Right lobe of liver (tissue), 6 donors: ENCODE data around the gene ANAPC2. TPM values are rescaled to one million over a fixed set of nuclear protein-coding genes. Genes with fewer than 3 reads are reported as not detected.
A peak's percentile ranks its signal among the peaks of the same experiment; 100 is the strongest.

Experiments
- ATAC-seq, 4 donors: fragments of 200-7000 bp; cut with Tn5 transposase; one replicate each; pipeline ENCODE4 v1.9.1; 2020; ENCODE audit warnings: mild to moderate bottlenecking in 4 of 4, moderate library complexity in 4 of 4
- DNase-seq, 3 donors: peaks; one replicate each; pipeline ENCODE4 v3.0.0-alpha.2; 2020
- H3K27ac ChIP-seq, 3 donors: fragments of 200-600 bp; one replicate each; pipeline ENCODE4 v1.8.0; 2022
- H3K27me3 ChIP-seq, 2 donors: fragments of 200-600 bp; one replicate each; pipeline ENCODE4 v1.8.0; 2022
- H3K36me3 ChIP-seq, 4 donors: fragments of 200-600 bp; sonication (generic) in 1 of 4; one replicate each; pipeline versions ENCODE4 v1.5.1 to v1.8.0; 2017 to 2022; ENCODE audit warnings: control low read depth in 1 of 4
- H3K4me1 ChIP-seq, 4 donors: fragments of 200-600 bp; sonication (generic) in 1 of 4; one replicate each; pipeline versions ENCODE4 v1.5.1 to v1.8.0; 2017 to 2022; ENCODE audit warnings: control low read depth in 1 of 4
- H3K4me3 ChIP-seq, 3 donors: fragments of 200-600 bp; one replicate each; pipeline ENCODE4 v1.8.0; 2022
- H3K9me3 ChIP-seq, 4 donors: fragments of 200-600 bp; sonication (generic) in 1 of 4; one replicate each; pipeline versions ENCODE4 v1.5.1 to v1.8.0; 2017 to 2022; ENCODE audit warnings: control low read depth in 1 of 4
- POLR2A ChIP-seq: fragments of 450-650 bp; IDR thresholded peaks from one replicate; pipeline ENCODE4 v1.6.1; 2017; ENCODE audit warnings: antibody characterized with exemption, mild to moderate bottlenecking
- WGBS: methylation state at CpG from one replicate; pipeline ENCODE4 v1.1.6; 2018; ENCODE audit warnings: low coverage, low lambda C conversion rate; ENCODE audit not compliant: insufficient coverage; ENCODE audit errors: missing lambda C conversion rate; 5-methylcytosine and 5-hydroxymethylcytosine counted together
- intact Hi-C, 2 donors: fragments of 100-400 bp; cut with DNase I; formaldehyde crosslinking; loops; one replicate each; pipeline versions ENCODE4 v1.11.2 to v1.14.1; 2022
- total RNA-seq, 6 experiments: library from RNA; depleted of rRNA in 2 of 6; stranded (reverse); fragments of >200 nt in 2 of 6; fragmentation: NEBNext Ultra II Directional in 3 of 6; extraction: Animal tissue kit (Norgen Biotek cat#: 25700) in 3 of 6; gene quantifications; one replicate each; pipeline versions ENCODE4 v1.1.0 to v1.2.4, GENCODE V29; 2016 to 2023
- TF ChIP-seq, protein P1 (sequence below), 4 donors: fragments of 200-600 bp in 3 of 4; fragments of 450-650 bp in 1 of 4; IDR thresholded peaks; one replicate each; pipeline versions ENCODE4 v1.5.1 to v1.8.0; 2016 to 2022; ENCODE audit warnings: antibody characterized with exemption in 4 of 4, mild to moderate bottlenecking in 2 of 4
- donor health status: DM: no; HTN: yes; CAD: no.
- donor health status: DM: no; HTN: no; CAD: no.
- donor health status: DM: no; HTN: no; CAD: no.
- donor health status: DM: no; HTN: yes; CAD: no.
- donor health status: DM: no; HTN: yes; CAD: no.

ANAPC2 gene
- total RNA-seq, 6 experiments from 2014 or later = 16.1 to 36.5 (median 27.9) TPM

DNA sequence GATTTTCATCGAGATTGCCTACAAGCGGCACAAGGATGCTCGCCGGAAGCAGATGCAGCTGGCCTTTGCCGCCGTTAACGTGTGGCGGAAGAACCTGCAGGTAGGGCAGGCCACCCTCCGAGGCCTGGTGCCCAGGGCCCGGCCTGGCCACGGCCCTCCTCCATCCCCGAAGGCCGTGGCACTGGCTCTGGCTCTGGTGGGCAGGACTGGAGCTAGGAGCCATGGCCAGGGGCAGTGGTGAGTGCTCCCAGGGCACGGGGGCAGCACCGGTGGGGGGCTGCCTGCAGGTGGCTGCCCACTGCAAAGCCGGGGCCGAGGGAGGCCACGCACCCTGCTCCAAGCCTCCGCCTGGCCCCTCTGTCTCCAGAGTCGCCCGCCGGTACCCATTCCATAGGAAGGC is 24.6 kb downstream of the ANAPC2 start:
- WGBS = no CpG with 5 or more reads among the region's 22 CpGs
- Histone ChIP-seq H3K27ac (no peak overlapping the region), H3K9me3 (no peaks in the 10 kb centered on the region), H3K36me3 (no peaks in the 10 kb centered on the region), H3K4me3 (no peak overlapping the region), H3K4me1 (peaks cover 0 to 18% (median 0%) of the 10 kb centered on the region in 4 donors), H3K27me3 (peaks cover 6 to 57% of the 10 kb centered on the region in 2 donors)
- no peak for DNase-seq
- TF ChIP-seq, protein P1, sequence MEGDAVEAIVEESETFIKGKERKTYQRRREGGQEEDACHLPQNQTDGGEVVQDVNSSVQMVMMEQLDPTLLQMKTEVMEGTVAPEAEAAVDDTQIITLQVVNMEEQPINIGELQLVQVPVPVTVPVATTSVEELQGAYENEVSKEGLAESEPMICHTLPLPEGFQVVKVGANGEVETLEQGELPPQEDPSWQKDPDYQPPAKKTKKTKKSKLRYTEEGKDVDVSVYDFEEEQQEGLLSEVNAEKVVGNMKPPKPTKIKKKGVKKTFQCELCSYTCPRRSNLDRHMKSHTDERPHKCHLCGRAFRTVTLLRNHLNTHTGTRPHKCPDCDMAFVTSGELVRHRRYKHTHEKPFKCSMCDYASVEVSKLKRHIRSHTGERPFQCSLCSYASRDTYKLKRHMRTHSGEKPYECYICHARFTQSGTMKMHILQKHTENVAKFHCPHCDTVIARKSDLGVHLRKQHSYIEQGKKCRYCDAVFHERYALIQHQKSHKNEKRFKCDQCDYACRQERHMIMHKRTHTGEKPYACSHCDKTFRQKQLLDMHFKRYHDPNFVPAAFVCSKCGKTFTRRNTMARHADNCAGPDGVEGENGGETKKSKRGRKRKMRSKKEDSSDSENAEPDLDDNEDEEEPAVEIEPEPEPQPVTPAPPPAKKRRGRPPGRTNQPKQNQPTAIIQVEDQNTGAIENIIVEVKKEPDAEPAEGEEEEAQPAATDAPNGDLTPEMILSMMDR (IDR thresholded peaks at IDR 0.05) = no peak
- TF ChIP-seq POLR2A = no peak
- ATAC-seq = no peak
- intact Hi-C loops = loop anchor here in 1 of 2 donors (10.0 kb wide), 1 partner anchor 611 kb away; no protein-coding TSS in a partner anchor

DNA sequence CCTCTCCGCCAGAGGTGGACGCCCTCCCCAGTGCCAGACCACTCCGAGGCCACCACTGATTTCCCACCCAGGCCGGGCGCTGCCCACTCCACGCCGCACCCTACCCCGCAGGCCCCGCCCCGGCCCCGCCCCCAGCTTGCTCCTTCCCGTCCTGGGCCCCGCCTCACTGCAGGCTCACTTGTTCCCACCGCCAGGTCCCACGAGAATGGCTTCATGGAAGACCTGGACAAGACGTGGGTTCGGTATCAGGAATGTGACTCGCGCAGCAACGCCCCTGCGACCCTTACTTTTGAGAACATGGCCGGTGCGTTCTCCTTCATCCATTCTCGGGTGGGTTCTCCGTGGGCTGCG is 25.0 kb downstream of the ANAPC2 start:
- DNase-seq = no peak
- peaks cover 6 to 53% of the 10 kb centered on the region in 2 donors for H3K27me3 ChIP-seq
- peaks cover 0 to 14% (median 0%) of the 10 kb centered on the region in 4 donors for H3K4me1 ChIP-seq
- peak overlapping the region in 1 of 3 donors; percentile 19 for H3K4me3 ChIP-seq
- H3K36me3 ChIP-seq = no peaks in the 10 kb centered on the region
- H3K27ac ChIP-seq = no peak overlapping the region
- ATAC-seq = peak in 1 of 4 donors; percentile 4
- 12% methylated on average over 3 of the region's 26 CpGs for WGBS
- TF ChIP-seq, protein P1 (IDR thresholded peaks at IDR 0.05) = no peak
- no peak for TF ChIP-seq POLR2A
- intact Hi-C loops = loop anchor here in 1 of 2 donors (10.0 kb wide), 1 partner anchor 611 kb away; no protein-coding TSS in a partner anchor
- no peaks in the 10 kb centered on the region for H3K9me3 ChIP-seq

DNA sequence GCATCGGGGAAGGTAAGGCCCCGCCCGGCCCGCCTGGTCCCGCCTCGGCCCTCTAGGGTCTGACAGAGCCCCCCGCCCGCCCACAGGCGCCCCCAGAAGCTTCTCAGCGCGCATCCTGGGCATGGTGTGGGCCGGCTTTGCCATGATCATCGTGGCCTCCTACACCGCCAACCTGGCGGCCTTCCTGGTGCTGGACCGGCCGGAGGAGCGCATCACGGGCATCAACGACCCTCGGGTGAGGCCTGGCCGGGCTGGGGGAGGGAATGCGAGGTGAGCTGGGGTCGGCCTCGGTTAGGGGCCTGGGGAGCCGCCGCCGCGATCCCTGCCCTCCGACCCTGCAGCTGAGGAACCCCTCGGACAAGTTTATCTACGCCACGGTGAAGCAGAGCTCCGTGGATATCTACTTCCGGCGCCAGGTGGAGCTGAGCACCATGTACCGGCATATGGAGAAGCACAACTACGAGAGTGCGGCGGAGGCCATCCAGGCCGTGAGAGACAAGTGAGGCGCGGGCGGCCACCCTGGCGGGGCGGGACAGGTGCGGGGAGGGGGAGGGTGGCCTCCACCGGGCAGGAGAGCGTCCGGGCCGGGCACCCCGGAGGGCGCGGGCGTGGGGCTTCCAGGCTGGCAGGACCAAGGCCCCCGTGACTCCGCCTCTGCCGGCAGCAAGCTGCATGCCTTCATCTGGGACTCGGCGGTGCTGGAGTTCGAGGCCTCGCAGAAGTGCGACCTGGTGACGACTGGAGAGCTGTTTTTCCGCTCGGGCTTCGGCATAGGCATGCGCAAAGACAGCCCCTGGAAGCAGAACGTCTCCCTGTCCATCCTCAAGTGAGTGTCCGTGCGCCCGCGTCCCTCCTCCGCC is 25.6 kb downstream of the ANAPC2 start:
- Histone ChIP-seq H3K27me3 (peaks cover 6 to 48% of the 10 kb centered on the region in 2 donors), H3K36me3 (no peaks in the 10 kb centered on the region), H3K4me3 (peak overlapping the region in 1 of 3 donors; percentile 19), H3K27ac (no peak overlapping the region), H3K9me3 (no peaks in the 10 kb centered on the region), H3K4me1 (peaks cover 0 to 8% (median 0%) of the 10 kb centered on the region in 4 donors)
- DNase-seq (peak in 1 of 3 donors; percentile 68), ATAC-seq (peak; percentile 53 to 79 (median 74))
- TF ChIP-seq, protein P1 (IDR thresholded peaks at IDR 0.05) = peak in 3 of 4 donors; percentile 24 to 39 (median 35)
- no peak for TF ChIP-seq POLR2A
- intact Hi-C loops = loop anchor here in 1 of 2 donors (10.0 kb wide), 1 partner anchor 612 kb away; no protein-coding TSS in a partner anchor
- WGBS = 0% methylated on average over 4 of the region's 74 CpGs

DNA sequence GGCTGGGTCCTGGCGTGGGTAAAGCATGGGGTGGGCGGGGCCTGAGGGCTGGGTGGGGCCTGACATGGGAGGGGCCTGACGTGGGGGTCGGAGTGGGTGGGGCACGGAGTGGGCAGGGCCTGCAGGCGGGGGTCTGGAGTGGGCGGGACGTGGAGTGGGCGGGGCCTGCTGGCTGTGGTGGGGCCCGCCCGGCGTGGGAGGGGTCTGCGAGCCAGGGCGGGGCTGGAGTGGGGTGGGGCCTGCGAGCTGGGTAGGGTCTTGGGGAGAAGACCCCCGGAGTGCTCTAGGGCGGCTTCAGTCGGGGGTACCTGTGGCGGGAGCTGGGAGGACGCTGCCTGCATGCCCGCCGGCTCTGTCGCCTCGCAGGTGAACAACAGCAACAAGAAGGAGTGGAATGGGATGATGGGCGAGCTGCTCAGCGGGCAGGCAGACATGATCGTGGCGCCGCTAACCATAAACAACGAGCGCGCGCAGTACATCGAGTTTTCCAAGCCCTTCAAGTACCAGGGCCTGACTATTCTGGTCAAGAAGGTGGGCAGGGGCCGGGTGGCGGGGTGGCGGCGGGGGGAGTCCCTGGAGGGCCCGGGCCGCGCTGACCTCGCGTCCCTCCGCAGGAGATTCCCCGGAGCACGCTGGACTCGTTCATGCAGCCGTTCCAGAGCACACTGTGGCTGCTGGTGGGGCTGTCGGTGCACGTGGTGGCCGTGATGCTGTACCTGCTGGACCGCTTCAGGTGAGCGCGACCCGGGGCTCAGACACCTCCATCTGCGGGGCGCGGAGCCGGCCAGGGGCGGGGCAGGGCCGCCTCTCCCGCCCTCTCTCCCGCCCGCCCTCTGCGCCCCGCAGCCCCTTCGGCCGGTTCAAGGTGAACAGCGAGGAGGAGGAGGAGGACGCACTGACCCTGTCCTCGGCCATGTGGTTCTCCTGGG is 26.5 kb downstream of the ANAPC2 start:
- H3K27me3 ChIP-seq = peaks cover 6 to 42% of the 10 kb centered on the region in 2 donors
- no peaks in the 10 kb centered on the region for H3K36me3 ChIP-seq
- DNase-seq = no peak
- no peak for ATAC-seq
- WGBS = 13% methylated on average over 12 of the region's 71 CpGs
- TF ChIP-seq, protein P1 (IDR thresholded peaks at IDR 0.05) = no peak
- no peak for TF ChIP-seq POLR2A
- H3K9me3 ChIP-seq = no peaks in the 10 kb centered on the region
- intact Hi-C loops = loop anchor here in 1 of 2 donors (10.0 kb wide), 1 partner anchor 613 kb away; no protein-coding TSS in a partner anchor
- no peak overlapping the region for H3K4me3 ChIP-seq
- H3K27ac ChIP-seq = no peak overlapping the region
- peaks cover 0 to 6% (median 0%) of the 10 kb centered on the region in 4 donors for H3K4me1 ChIP-seq
